ENCODE measurements around the gene TMEM125.

GRCh38 chr1:43308635-43309404 lies 39.0 kb downstream of the TMEM125 start:
- TF ChIP-seq CTCF (conservative IDR thresholded peaks at IDR 0.05; ENCODE audit: low read depth, low read length), result no peak
- TF ChIP-seq SMC3 (IDR thresholded peaks at IDR 0.05; ENCODE audit: low read depth, low read length), result no peak
- TF ChIP-seq POLR2A (IDR thresholded peaks at IDR 0.05; ENCODE audit: low read depth, low read length), result no peak
- no peak for TF ChIP-seq MAZ (IDR thresholded peaks at IDR 0.05; ENCODE audit: borderline replicate concordance, low read depth, low read length)

All from IMR-90 (cell line).